A549 (cell line): ENCODE results near the gene TMOD1.

Experiments
- BCL3 ChIP-seq: fragments of >200 bp; sonication (Bioruptor Twin); formaldehyde crosslinking; IDR thresholded peaks from 3 replicates; pipeline ENCODE4 v1.6.1; 2016
- CHD4 ChIP-seq: fragments of 200-600 bp; sonication (generic); IDR thresholded peaks from 2 replicates; pipeline ENCODE4 v1.6.1; 2016; ENCODE audit warnings: antibody characterized with exemption, mild to moderate bottlenecking, borderline replicate concordance
- CTCF ChIP-seq: fragments of >200 bp; sonication (Bioruptor Twin); formaldehyde crosslinking; IDR thresholded peaks from 3 replicates; pipeline ENCODE4 v1.5.1; 2016
- EHF ChIP-seq: fragments of 250-450 bp; sonication (Bioruptor Pico); IDR thresholded peaks from 2 replicates; pipeline ENCODE4 v1.5.0; 2020; ENCODE audit warnings: mild to moderate bottlenecking
- HEYL ChIP-seq: fragments of 250-450 bp; sonication (Bioruptor Pico); IDR thresholded peaks from 2 replicates; pipeline ENCODE4 v1.8.0; 2021; ENCODE audit warnings: mild to moderate bottlenecking, moderate library complexity
- HMGXB4 ChIP-seq: fragments of 250-450 bp; sonication (Bioruptor Pico); IDR thresholded peaks from 2 replicates; pipeline ENCODE4 v1.5.0; 2021; ENCODE audit warnings: mild to moderate bottlenecking, moderate library complexity, borderline replicate concordance
- JUN ChIP-seq, 2 experiments: fragments of >200 bp; sonication (Bioruptor Twin); formaldehyde crosslinking; IDR thresholded peaks; 2 replicates in 1 of 2; 3 replicates in 1 of 2; pipeline ENCODE4 v1.6.1; 2016 to 2017
- MYC ChIP-seq: IDR thresholded peaks from 2 replicates; pipeline ENCODE4 v1.6.1; 2012; ENCODE audit warnings: mild to moderate bottlenecking, inconsistent platforms, low read length, improper control_type of control experiment, borderline replicate concordance
- POLR2A ChIP-seq: IDR thresholded peaks from 2 replicates; pipeline ENCODE4 v1.6.1; 2012; ENCODE audit warnings: mild to moderate bottlenecking, low read length
- RCOR1 ChIP-seq: fragments of 150-350 bp; IDR thresholded peaks from 2 replicates; pipeline ENCODE4 v1.6.1; 2014; ENCODE audit warnings: antibody characterized with exemption, low read length, low read depth
- RFX5 ChIP-seq: fragments of 450-650 bp; IDR thresholded peaks from 2 replicates; pipeline ENCODE4 v1.7.1; 2014; ENCODE audit warnings: antibody characterized with exemption, mild to moderate bottlenecking, moderate library complexity
- SREBF2 ChIP-seq: fragments of 450-650 bp; IDR thresholded peaks from 2 replicates; pipeline ENCODE4 v1.6.1; 2014; ENCODE audit warnings: mild to moderate bottlenecking, moderate library complexity
- USF2 ChIP-seq: fragments of 450-650 bp; IDR thresholded peaks from 2 replicates; pipeline ENCODE4 v1.6.1; 2014; ENCODE audit warnings: antibody characterized with exemption

- TF ChIP-seq HEYL (CRISPR knock-in tag) = no peak
- TF ChIP-seq BCL3 = no peak
- no peak for TF ChIP-seq MYC
- TF ChIP-seq USF2 = no peak
- TF ChIP-seq RFX5 = no peak
- no peak for TF ChIP-seq SREBF2
- no peak for TF ChIP-seq POLR2A
- TF ChIP-seq RCOR1 = no peak
- no peak for TF ChIP-seq CHD4
- TF ChIP-seq CTCF = no peak
- TF ChIP-seq HMGXB4 (CRISPR knock-in tag) = no peak
- TF ChIP-seq EHF (CRISPR knock-in tag) = no peak
- no peak for TF ChIP-seq JUN (IDR thresholded peaks at IDR 0.05)
Observed at GRCh38 chr9:97647996-97648395, 146.5 kb downstream of the TMOD1 start.
